ENCODE results near the gene FILIP1.
"Not testable (repeated sequence)": the region's sequence is repeated elsewhere in the genome, so short reads cannot be mapped to it uniquely, and the experiment has no call there.

The FILIP1 gene

GRCh38 chr6:75449630-75450206 lies 43.9 kb downstream of the FILIP1 start:
- DNase-seq: no peak

- no peak for DNase-seq
These were observed 47.2 kb downstream of the FILIP1 start for GRCh38 chr6:75446241-75446880.

GRCh38 chr6:75445738-75446137 lies 47.9 kb downstream of the FILIP1 start:
- no peak for DNase-seq

DNA sequence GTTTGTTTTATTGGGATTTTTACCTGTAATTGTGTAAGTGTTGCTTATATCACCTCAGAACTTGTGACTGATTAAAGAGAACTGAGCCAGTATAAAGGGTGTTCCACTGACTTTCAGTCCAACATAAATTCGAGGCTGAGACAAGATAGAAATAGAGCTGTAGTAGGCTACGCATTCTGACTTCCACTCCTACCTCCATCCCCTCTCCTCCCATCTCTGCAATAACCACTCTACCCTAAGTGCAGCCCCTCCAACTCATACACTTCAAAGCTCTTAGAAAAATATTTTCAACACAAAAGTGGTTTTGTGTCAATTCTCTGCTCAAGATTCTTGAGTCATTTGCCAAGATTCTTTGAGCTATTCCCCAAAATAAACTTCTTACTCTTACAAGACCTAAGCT lies 48.7 kb downstream of the FILIP1 start:
- DNase-seq: no peak

- not testable (repeated sequence) for DNase-seq
These were observed 51.7 kb downstream of the FILIP1 start for GRCh38 chr6:75441883-75442282.

- DNase-seq: not testable (repeated sequence)
These were observed 52.1 kb downstream of the FILIP1 start for GRCh38 chr6:75441479-75441878.

DNA sequence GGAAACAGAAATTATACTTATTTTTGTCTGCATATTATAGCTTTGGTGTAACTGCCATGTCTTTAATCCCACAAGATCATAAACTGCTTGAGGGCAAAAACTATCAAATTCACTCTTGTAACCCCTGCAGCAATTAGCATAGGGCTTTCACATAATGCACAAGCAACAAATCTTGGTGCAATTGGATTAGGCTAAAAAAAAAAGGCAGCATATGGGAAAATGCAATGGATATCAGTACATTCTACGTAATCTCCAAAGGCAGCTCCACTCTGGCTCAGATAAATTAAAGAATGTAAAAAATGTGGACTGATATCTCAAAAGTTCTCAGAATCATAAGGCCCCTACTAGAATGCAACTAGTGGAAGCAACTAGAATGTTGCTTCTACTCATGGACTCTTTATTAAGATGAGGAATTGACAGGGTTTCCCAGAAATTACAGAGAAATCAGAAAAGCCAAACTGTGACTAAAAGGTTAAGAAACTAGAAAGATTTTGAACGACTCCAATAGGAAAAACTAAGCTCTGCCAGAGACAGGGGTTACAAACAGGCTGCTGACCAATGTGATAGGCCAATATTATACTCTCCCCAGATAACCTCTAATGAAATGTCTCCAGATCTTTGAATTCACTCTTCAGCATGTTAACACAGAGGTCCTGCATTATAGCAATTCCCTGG lies 55.0 kb downstream of the FILIP1 start:
- no peak for DNase-seq

GRCh38 chr6:75438013-75438431 lies 55.6 kb downstream of the FILIP1 start:
- no peak for DNase-seq

DNA sequence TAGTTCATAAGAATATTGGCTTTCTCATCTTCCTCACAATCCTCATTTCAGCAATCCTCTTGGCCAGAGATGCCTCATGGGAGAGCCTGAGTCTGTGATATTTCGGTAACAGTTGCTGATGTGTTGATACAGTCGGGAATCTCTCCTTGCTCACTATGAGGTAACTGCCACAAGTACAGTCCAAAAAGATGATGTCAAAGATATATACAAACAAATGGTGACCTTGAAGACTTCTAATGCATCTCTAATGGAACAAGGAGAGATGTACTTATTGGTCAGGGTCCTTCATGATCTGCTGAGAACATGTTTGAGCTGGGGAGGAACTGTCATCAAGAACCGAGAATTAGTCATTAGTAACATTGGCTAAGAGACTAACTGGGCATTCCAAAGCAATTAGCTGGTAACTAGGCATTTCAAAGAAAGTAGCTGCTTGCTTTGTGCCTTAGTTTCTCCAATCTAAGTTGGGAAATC lies 56.1 kb downstream of the FILIP1 start:
- DNase-seq: no peak

GRCh38 chr6:75436869-75437268 lies 56.7 kb downstream of the FILIP1 start:
- no peak for DNase-seq

- DNase-seq: not testable (repeated sequence)
These were observed 60.8 kb downstream of the FILIP1 start for GRCh38 chr6:75432809-75433208.

DNA sequence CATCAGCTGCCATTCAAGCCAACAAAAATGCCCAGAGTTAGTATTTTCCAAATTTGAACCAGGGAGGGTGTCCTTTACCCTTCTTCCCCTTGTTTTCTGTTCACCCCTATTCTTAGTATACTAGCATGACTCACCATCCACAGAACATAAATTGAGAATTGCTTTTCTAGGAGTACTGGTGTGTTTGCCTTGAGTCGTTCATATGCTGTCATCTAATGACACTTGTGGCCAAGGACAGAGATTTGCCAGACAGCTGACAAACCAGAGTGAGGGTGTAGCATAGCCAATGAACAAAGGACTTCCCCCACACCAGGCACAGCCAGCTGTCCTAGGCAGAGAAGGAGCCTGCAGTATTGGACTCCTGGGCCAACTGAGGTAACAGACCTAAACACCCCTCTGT lies 62.2 kb downstream of the FILIP1 start:
- DNase-seq: no peak

- DNase-seq: no peak
These were observed 62.8 kb downstream of the FILIP1 start for GRCh38 chr6:75430631-75431325.

DNA sequence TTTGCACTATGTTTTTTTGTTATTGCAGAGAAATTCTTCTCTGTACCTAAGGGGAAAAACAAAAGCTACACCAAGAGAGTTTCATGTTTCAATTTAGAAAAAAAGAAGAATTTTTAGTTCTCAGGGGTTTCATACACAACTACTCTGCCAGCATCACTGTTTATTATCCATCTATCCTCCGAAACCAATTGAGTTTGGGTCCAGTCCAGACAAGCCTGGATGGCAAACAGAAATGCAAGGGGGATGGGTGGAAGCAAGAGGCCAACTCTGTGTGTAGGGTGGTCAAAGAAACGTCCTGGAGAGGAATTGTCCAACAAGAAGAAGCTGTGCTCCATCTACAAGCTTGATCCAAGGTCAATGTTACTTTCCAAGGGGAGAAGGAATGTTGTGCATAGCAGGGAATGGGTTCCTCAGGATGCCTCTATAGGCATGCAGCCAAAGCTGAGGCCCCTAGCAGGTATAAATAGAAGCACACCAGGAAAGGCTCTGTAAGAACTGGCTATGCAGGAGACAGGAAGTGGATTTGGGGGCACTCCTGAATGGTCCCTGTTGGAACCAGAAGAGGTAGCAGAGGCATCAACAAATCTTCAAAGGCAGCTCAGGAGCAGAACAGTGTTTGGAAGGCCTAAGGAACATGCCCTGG lies 64.4 kb downstream of the FILIP1 start:
- DNase-seq: no peak

DNA sequence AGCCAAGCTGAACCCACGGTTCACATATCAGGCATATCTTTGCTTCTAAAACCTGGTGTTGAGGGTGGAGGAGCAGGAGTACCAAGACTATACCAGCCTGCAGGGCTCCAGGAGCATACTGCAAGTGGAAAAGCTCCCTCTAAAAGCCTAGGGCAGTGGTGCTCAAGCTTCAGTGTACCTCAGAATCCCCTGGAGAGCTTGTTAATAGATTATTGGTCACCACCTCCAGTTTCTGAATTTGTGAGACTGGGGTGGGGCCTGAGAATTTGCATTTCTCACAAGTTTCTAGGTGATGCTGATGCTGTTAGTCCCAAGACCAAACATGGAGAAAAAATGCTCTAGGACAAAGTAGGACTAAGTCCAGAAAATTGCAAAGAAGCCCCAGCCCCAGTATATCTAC lies 65.4 kb downstream of the FILIP1 start:
- no peak for DNase-seq

- DNase-seq: no peak
These were observed 66.3 kb downstream of the FILIP1 start for GRCh38 chr6:75427329-75427728.

DNA sequence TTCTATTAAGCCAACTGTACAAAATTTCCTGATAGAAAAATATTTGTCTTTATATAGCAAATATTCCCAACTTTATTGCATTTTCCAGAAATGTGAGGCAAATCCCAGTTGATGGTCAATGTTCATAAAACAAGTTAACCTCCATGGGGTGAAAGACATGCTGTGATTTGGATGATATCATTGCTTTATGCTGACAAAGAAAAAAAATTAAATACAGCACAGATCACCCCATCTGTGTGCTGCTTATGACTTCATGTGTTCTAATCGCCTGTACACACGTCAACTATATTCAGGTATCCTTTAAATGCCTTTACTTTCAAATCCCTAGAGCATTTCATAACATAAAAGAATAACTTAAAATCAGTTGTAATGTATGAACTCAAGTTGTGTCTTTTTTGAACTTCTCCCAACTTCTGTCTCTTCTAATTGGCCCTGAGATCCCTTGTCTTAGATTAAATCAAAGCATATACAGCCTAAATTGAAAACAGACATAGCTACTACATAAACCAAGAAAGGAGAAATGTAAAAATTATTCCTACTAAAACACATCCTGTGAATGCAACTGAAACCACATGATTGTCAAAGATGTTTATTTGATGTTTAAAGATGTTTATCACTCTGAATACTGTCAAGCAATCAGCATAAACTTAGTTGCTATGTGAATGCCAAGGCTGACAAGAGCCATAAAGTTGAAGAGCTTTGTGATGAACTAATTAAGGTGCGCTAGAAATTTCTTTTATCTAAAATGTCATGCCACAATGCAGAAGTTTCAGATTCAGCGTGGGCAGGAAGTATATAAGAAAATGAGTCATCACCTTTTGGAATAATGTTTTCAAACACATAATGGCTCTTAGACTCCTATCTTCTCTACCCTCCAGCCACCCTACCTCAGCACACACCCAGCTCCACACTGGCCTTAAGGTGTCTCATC lies 68.7 kb downstream of the FILIP1 start:
- no peak for DNase-seq

GRCh38 chr6:75423386-75423785 lies 70.2 kb downstream of the FILIP1 start:
- no peak for DNase-seq

DNA sequence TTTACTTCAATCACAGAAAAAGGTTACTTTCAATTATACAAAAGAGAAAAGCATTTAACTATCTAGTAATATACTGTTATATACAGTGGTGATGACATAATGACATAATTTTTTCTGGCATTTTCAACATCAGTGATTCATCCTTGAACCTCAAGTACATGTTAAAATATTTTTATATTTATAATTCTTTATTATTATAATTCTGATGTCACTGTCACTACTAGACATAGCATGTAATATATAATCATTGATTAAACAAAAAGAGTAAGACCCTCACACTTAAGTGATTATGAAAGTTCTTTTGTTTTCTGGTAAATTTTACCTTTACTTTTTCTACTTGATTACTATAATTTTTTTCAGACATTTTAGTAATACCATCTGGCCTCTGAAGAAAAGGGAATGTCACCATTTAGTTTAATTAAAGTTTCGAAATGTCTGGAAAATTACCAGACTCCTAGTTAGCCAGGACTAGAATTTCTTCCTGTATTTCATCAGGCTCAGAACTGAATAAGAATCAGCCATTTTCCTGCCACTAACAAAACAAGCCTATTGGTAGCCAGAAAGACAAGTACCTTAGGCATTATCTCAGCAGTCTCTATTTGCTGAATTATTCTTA lies 71.5 kb downstream of the FILIP1 start:
- no peak for DNase-seq

GRCh38 chr6:75421316-75422023 lies 72.1 kb downstream of the FILIP1 start:
- no peak for DNase-seq

- no peak for DNase-seq
These were observed 73.6 kb downstream of the FILIP1 start for GRCh38 chr6:75419980-75420379.
